HepG2 (cell line): ENCODE results near the gene ANKRD31. TPM values are rescaled to one million over a fixed set of nuclear protein-coding genes. Genes with fewer than 3 reads are reported as not detected.

Source experiments
- ATF1 ChIP-seq: IDR thresholded peaks from 2 replicates; pipeline ENCODE4 v1.6.1; 2016; ENCODE audit warnings: mild to moderate bottlenecking, control low read depth
- MED1 ChIP-seq: sonication (generic); formaldehyde crosslinking; IDR thresholded peaks from 2 replicates; pipeline ENCODE4 v1.4.0; 2020; ENCODE audit warnings: missing genetic modification reagents
- PAF1 ChIP-seq: IDR thresholded peaks from 2 replicates; pipeline ENCODE4 v1.6.1; 2016; ENCODE audit warnings: missing genetic modification reagents, missing compliant biosample characterization
- PHF8 ChIP-seq: sonication (generic); formaldehyde crosslinking; IDR thresholded peaks from 2 replicates; pipeline ENCODE4 v1.5.0; 2020; ENCODE audit warnings: missing genetic modification reagents
- SMARCE1 ChIP-seq: fragments of 450-650 bp; IDR thresholded peaks from 2 replicates; pipeline ENCODE4 v1.6.1; 2017; ENCODE audit warnings: borderline replicate concordance
- SOX13 ChIP-seq, 3 experiments: fragments of 450-650 bp in 1 of 3; sonication (generic) in 1 of 3; formaldehyde crosslinking in 1 of 3; IDR thresholded peaks in 2 of 3; conservative IDR thresholded peaks in 1 of 3; 2 replicates each; pipeline versions ENCODE4 v1.5.0 to v1.6.1; 2016 to 2020; ENCODE audit warnings: antibody characterized with exemption in 1 of 3, mild to moderate bottlenecking in 1 of 3, missing compliant biosample characterization in 1 of 3, missing genetic modification reagents in 1 of 3, moderate library complexity in 1 of 3
- SOX5 ChIP-seq: IDR thresholded peaks from 2 replicates; pipeline ENCODE4 v1.6.1; 2016; ENCODE audit warnings: borderline replicate concordance
- TARDBP ChIP-seq: sonication (generic); formaldehyde crosslinking; IDR thresholded peaks from 2 replicates; pipeline ENCODE4 v1.8.0; 2022; ENCODE audit warnings: mild to moderate bottlenecking, missing genetic modification reagents
- ZNF230 ChIP-seq: sonication (generic); formaldehyde crosslinking; IDR thresholded peaks from 2 replicates; pipeline ENCODE4 v1.4.0; 2020; ENCODE audit warnings: mild to moderate bottlenecking, missing genetic modification reagents
- ZNF232 ChIP-seq: sonication (generic); formaldehyde crosslinking; IDR thresholded peaks from 2 replicates; pipeline ENCODE4 v1.4.0; 2020; ENCODE audit warnings: missing genetic modification reagents, borderline replicate concordance
- ZNF761 ChIP-seq: sonication (generic); formaldehyde crosslinking; conservative IDR thresholded peaks from 2 replicates; pipeline ENCODE4 v1.4.0; 2020; ENCODE audit warnings: mild to moderate bottlenecking, missing genetic modification reagents
- ZSCAN25 ChIP-seq: sonication (generic); formaldehyde crosslinking; IDR thresholded peaks from 2 replicates; pipeline ENCODE4 v1.8.0; 2022; ENCODE audit warnings: mild to moderate bottlenecking, missing genetic modification reagents
- polyA plus RNA-seq, 8 experiments: library from polyadenylated mRNA; depleted of rRNA in 3 of 8; stranded (reverse) in 7 of 8; unstranded in 1 of 8; fragments of >200 nt; fragmentation: Illumina TruSeq in 4 of 8; extraction: Trizol in 4 of 8; gene quantifications; 2 replicates each; pipeline versions ENCODE4 v1.2.1 to v1.2.3, GENCODE V29; 2011 to 2016; ENCODE audit warnings: low read depth in 4 of 8, missing spikeins in 1 of 8, mixed read lengths in 1 of 8; ENCODE audit not compliant: insufficient read depth in 1 of 8
- total RNA-seq, 5 experiments: library from RNA; depleted of rRNA; stranded (reverse); fragments of >200 nt; fragmentation: Illumina TruSeq; extraction: Trizol; gene quantifications; 2 replicates each; pipeline ENCODE4 v1.2.3, GENCODE V29; 2016; ENCODE audit warnings: low read depth in 1 of 5
- TF ChIP-seq, protein P1 (sequence below): sonication (generic); formaldehyde crosslinking; IDR thresholded peaks from 2 replicates; pipeline ENCODE4 v1.9.0; 2021; ENCODE audit warnings: missing genetic modification reagents, borderline replicate concordance
- TF ChIP-seq, protein P2 (sequence below): sonication (generic); formaldehyde crosslinking; IDR thresholded peaks from 2 replicates; pipeline ENCODE4 v1.4.0; 2020; ENCODE audit warnings: mild to moderate bottlenecking, missing genetic modification reagents

ANKRD31 gene
- total and polyA plus RNA-seq, 2 of the 13 experiments (the other 11 are each of a cell fraction or from before 2014, with no cell fraction given): 0.01 to 0.09 TPM

DNA sequence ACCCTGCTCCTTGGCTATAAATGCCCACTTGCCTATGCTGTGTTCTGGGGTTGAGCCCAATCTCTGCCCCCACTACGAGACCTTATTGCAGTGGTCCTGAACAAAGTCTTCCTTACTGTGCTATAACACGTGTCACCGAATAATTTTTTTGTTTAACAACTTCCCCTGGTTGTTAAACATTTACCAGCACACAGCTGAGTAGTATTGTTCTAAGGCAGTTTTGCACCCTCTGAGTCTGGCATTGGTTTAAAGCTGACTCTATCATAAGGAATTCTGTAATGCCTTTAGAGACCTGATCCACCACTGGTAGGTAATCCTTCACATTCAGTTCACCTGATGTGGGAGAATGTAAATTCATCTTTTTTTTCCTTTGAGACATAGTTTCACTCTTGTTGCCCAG, 25.6 kb upstream of the ANKRD31 start (continued):
- TF ChIP-seq, protein P1, sequence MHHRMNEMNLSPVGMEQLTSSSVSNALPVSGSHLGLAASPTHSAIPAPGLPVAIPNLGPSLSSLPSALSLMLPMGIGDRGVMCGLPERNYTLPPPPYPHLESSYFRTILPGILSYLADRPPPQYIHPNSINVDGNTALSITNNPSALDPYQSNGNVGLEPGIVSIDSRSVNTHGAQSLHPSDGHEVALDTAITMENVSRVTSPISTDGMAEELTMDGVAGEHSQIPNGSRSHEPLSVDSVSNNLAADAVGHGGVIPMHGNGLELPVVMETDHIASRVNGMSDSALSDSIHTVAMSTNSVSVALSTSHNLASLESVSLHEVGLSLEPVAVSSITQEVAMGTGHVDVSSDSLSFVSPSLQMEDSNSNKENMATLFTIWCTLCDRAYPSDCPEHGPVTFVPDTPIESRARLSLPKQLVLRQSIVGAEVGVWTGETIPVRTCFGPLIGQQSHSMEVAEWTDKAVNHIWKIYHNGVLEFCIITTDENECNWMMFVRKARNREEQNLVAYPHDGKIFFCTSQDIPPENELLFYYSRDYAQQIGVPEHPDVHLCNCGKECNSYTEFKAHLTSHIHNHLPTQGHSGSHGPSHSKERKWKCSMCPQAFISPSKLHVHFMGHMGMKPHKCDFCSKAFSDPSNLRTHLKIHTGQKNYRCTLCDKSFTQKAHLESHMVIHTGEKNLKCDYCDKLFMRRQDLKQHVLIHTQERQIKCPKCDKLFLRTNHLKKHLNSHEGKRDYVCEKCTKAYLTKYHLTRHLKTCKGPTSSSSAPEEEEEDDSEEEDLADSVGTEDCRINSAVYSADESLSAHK: no peak
- no peak for TF ChIP-seq MED1 (CRISPR knock-in tag)
- TF ChIP-seq SOX13 (IDR thresholded peaks at IDR 0.05): peak; percentile 34; the same call in 1 of the 2 replicates
- TF ChIP-seq SOX13 (CRISPR knock-in tag; conservative IDR thresholded peaks at IDR 0.05 in 1 of 2, IDR thresholded peaks at IDR 0.05 in 1 of 2): peak in 1 of 2 experiments; percentile 86; a peak in 2 of 4 replicates
- TF ChIP-seq ZNF232 (CRISPR knock-in tag): no peak
- no peak for TF ChIP-seq ATF1 (CRISPR knock-in tag)
- TF ChIP-seq, protein P2, sequence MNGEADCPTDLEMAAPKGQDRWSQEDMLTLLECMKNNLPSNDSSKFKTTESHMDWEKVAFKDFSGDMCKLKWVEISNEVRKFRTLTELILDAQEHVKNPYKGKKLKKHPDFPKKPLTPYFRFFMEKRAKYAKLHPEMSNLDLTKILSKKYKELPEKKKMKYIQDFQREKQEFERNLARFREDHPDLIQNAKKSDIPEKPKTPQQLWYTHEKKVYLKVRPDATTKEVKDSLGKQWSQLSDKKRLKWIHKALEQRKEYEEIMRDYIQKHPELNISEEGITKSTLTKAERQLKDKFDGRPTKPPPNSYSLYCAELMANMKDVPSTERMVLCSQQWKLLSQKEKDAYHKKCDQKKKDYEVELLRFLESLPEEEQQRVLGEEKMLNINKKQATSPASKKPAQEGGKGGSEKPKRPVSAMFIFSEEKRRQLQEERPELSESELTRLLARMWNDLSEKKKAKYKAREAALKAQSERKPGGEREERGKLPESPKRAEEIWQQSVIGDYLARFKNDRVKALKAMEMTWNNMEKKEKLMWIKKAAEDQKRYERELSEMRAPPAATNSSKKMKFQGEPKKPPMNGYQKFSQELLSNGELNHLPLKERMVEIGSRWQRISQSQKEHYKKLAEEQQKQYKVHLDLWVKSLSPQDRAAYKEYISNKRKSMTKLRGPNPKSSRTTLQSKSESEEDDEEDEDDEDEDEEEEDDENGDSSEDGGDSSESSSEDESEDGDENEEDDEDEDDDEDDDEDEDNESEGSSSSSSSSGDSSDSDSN (CRISPR knock-in tag): no peak
- no peak for TF ChIP-seq PHF8 (CRISPR knock-in tag)
- peak; percentile 93 for TF ChIP-seq SOX5 (CRISPR knock-in tag)
- no peak for TF ChIP-seq ZNF230 (CRISPR knock-in tag)
- TF ChIP-seq TARDBP: no peak
- TF ChIP-seq SMARCE1: no peak
- no peak for TF ChIP-seq PAF1 (CRISPR knock-in tag)
- no peak for TF ChIP-seq ZNF761 (CRISPR knock-in tag)
- TF ChIP-seq ZSCAN25 (CRISPR knock-in tag): no peak
- TF ChIP-seq, all 625 proteins: peak for 5
